Epidermal melanocyte (primary cell): ENCODE data around the gene LRRC34.

Experiments
- DNase-seq: peaks from one replicate; pipeline ENCODE4 v3.0.0; 2011; ENCODE audit warnings: low spot score; ENCODE audit not compliant: insufficient read length

Gene LRRC34

DNA sequence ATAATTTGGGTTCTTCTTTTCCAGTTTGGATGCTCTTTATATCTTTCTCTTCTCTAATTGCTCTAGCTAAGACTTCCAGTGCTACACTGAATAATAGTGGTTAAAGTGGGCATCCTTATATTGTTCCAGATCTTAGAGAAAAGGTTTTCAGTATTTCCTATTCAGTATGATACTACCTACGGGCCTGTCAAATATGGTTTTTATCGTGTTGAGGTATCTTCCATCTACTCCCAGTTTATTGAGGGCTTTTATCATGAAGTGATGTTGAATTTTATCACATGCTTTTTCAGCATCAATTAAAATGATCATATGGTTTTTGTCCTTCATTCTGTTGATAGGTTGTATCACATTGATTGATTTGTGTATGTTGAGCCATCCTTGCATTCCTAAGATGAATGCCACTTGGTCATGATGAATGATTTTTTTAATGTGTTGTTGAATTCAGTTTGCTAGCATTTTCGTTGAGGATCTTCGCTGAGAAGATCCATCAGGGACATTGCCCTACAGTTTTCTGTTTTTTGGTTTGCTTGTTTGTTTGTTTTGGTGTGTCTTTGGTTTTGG is 3.0 kb upstream of the LRRC34 start:
- DNase-seq = no peak

DNA sequence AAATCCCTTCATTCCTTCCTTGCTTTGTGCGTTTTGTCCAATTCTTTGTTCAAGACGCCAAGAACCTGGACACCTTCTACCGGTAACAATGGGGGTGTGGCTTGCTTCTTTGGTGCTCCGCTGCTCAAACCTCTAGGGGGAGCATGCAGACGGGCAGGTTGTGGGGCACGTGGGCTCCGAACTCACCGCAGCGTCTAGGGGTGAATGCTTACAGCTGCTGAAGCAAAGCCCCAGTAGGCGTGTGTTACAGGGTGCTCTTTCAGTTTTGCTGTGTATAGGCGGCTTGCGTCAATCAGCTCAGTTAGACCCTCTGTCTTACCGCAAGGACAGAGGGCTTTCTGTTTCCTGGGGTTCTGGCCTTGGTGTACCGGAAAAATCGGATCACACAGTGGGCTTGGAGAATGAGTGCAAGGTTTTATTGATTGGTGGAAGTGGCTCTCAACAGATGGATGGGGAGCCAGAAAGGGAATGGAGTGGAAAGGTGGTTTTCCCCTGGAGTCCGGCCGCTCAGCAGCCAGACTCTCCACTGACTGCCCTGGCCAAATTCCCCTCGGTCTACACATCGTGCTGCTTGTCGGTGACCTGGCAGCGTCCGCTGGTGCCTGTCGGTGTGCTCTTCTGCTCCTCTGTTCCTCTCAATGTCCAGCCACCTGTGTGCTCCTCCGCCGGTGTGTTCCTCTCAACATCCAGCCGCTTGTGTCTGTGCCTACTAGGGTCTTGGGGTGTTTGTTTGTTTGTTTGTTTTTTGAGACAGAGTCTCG is 1.2 kb upstream of the LRRC34 start:
- DNase-seq = no peak

DNA sequence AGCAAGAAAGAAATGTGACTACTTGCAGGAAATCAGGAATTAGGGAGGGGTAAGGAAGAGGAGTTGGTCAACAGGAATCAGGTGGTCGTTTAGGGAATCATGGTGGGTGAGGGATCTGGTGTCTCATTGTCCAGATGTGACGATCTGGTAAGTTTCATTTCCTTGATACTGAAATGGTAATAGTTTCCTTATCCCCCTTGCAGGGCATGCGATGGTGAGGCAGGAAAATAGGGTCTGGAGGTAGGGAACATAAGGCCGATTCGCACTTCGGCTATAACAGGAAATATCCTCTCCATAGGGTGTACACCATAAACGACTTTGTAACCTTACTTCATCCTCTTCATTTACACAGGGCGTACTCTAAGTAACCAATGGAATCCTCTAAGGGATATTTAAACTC is 574 bp upstream of the LRRC34 start:
- DNase-seq = no peak

DNA sequence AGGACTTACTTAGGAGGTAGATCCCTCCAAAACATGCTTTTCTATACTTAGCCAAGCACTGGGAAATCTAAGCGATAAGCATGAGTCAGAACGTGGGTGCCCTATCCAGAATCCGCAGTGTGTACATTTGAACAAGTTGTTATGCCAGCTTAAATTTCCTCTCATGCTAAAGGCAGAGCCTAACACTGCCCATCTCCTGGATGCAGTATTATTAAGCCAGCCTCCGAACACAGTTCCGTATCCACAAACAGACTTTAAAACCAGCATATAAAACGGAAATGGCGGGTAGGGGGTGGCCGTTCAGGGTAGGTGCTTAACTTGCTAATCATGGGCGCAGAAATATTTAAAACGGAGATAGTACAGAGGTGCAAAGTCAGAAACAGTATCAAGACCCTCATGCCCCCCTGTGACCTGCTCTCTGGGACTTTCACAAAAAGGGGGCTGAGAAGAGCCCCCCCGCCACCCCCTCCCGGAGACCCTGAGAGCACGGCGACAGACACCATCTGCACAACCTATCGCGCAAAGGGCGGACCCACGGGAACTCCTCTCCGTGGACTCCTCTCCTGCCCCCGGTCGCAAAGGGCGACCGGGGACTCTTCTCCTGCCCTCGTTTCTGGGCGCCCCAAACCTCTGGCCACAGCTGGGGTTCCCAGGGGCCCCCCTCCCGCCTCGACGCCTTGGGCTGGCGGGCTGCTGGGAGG is 923 bp downstream of the LRRC34 start:
- DNase-seq = no peak

DNA sequence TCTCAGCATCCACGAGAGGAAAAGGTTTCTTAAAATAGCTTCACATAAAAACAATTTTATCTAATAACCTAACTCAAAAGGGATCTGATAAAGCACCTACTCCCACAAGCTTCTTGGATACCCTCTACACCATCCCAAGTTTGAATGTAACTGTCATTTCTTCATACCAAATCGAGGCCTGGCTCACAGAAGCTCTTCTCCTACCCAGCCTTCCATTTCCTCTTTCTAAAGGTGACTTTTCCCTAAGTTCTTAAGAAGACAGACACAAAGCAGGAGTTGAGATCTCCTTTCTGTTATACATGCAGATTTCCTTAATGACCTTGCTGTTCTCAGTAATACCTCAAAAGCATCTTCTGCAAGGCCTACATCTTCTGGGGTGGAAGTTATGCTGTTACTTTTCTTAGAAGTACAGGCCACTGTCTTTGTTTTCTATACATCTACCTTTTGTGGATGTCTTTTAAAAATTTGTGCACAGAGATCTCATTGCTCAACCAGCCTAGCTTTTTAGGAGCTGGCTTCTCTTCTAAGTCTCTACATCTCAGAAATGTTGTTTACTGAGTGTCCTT is 3.4 kb downstream of the LRRC34 start:
- no peak for DNase-seq

DNA sequence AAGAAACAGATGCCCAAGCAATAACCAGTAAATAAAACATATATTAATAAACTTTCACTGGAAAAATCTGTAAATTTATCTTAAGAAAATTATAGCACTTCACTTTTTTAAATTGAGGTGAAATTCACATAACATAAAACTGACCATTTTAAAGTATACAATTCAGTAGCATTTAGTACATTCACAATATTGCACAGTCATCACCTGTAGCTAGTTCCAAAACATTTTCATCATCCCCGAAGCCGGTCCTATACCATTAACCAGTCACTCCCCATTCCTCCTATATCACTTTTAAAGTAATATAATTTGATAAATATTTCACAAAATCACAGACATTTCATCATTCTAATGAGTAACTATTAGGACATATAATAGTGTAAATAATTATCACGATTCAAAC is 8.0 kb downstream of the LRRC34 start:
- DNase-seq = no peak

DNA sequence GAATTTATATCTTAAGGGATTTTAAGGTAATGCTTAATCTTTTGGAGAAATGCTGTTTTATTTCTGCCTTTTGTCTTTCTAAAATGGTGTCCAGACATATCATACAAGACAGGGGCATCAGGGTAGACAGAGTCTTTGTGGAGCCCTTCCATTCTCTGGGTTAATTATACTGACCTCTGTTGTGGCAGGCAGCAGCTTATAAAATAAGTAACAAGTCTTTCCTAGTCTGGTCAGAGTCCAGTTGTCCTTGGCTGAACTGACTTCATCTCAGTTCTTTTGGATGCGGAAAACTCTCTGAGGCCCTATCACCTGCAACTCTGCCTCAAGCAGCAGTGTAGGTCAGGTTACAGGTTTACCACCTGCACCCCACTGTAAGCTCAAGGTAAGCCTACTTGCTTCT is 20.3 kb downstream of the LRRC34 start:
- no peak for DNase-seq

DNA sequence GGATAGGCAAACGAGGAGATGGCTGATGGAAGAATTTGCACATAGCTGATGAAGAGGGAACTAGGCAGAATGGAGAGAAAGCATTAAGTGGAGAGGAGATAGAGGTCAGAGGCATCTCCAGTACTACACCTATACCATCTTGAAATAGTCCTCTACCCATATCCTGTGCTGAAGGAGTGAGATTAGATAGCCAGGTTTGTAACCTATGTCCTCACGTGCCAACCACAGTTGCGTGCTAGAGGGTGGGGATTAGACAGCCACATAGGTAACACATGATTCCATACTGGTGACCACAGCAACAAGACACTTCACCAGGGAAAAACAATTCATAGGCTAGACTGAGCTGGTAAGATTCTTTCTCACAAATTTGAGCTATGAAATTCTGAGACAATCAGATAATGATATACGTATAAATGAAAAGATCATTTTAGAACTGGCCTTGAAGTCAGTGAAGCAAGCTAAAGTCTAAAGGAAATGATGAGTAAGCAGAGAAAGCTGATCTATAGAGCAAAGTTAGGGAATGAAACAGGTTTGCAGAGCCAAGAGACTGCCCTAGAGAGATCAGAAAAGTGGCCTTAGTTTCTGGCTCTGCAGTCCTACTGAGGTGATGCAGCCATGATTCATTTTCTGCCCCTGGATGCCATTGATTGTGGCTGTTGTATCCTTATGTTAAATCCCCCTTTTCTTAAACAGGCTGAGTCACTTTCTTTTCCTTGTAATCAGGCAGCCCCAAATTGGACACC is 21.8 kb downstream of the LRRC34 start:
- DNase-seq = no peak

DNA sequence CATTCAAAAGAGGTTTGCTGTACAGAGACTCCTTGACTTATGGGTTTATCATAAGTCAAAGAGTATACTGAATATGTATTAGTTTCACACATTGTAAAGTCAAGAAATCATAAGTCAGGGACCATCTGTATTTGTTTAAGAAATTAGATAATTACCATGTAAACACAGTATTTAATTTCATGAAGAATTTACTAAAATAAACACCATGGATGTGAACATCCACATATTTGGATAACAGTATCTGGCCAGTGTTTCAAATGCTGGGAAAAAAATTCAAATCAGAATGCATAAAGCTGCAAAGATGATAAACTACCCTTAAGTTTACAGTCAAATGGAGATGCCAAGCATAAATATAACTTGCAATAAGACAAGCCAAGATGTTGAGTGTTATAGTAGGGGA is 22.5 kb downstream of the LRRC34 start:
- DNase-seq = no peak

DNA sequence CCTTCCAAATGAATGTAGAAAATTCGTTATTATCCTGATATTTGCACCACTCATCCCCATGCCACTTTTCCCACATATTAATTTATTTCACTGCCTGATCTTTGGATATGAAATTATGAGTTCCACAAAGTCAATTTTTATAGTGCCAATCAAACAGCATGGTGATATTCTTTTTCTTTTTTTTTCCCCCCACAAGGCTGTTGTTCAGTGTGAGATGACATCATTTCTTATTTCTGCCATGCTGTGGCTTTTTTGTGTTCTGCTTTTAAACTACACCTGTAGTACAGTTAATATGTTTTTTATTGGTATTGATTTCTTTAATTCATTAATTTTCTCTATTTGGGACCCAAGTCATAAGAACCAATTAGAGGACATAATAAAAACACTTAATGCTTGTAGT is 24.9 kb downstream of the LRRC34 start:
- no peak for DNase-seq

DNA sequence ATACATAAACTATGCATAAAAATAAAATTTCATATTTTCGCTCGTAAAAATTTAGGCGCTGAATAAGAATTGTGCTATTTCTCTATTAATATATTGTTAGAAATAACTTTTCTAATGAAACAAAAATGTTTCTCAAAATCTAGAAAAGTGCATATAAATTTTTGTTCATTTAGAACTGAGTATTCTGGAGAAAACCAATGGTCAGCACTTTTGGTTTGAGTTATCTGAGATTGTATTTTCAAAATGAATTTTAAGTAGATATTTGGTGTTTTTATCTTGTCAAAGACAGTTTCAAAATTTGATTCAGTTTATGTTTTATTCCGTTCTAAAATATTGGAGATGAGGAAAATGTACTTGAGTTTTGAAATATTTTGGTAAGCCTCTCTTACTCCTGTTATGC is 25.6 kb downstream of the LRRC34 start:
- DNase-seq = no peak

DNA sequence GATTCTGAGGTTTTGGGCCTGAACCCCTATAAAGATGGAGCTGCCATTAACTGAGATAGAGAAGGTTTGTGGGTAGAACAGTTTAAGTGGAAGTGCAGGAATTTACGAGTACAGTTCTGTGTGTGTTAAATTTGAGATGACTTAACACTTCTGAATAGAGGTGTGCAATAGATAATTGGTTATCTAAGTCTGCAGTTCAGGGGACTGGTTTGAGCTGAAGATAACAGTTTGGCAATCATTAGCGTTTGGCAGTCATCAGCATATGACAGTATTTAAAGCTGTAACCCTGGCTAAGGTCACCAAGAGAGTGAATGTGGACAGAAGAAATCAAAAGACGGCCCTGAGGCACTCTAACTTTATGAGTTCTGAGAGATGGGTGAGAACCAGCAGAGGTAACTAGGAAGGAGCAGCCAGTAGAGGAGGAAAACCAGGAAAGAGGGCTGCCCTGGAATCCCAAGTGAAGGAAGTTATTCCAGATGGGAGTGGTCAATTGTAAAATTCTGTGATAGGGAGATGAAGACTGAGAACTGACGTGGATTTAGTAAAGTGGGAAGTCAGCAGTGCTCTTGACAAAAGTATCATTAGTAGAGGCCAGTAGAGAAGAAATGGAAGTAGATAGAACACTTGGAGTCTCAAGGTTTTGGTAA is 31.4 kb downstream of the LRRC34 start:
- no peak for DNase-seq

DNA sequence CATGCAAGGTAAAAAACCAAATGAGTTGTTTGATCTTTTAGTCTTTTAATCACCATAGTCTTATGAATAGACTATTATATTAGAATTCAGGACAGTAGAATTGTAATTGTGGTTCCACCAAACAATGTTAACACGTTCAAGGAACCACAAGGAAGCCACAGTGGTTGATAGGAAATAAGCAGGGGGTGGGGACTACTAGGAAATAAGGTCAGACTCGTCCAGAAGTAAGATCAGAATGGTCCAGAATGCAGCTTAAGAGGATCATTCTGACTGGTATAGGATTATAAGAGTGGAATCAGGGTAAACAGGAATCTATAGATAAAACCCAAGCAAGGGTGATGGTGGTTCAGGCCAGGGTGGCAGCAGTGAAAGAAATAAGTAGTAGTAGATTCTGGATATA is 32.0 kb downstream of the LRRC34 start:
- DNase-seq = no peak

DNA sequence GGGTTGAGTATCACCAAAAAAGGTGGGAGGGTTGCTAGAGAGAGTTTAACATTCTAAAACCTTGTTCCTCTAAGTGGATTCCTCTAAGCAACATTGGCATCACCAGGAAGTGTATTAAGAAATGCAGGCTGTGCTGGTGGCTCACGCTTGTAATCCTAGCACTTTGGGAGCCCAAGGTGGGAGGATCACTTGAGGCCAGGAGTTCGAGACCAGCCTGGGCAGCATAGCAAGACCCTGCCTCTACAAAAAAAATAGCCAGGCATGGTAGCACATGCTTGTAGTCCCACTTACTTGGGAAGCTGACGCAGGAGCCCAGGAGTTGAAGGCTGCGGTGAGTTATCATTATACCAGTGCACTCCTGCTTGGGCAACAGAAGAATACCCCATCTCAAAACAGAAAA is 34.9 kb downstream of the LRRC34 start:
- DNase-seq = no peak

DNA sequence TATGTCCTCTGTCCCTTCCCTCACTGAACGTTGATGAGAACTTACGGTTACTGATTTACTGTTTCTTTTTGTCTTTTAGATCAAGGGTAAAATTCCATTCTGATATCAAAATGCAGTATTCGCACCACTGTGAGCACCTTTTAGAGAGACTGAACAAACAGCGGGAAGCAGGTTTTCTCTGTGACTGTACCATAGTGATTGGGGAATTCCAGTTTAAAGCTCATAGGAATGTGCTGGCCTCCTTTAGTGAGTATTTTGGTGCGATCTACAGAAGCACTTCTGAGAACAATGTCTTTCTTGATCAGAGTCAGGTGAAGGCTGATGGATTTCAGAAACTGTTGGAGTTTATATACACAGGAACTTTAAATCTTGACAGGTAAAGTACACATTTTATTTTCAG is 38.5 kb downstream of the LRRC34 start:
- DNase-seq = no peak

DNA sequence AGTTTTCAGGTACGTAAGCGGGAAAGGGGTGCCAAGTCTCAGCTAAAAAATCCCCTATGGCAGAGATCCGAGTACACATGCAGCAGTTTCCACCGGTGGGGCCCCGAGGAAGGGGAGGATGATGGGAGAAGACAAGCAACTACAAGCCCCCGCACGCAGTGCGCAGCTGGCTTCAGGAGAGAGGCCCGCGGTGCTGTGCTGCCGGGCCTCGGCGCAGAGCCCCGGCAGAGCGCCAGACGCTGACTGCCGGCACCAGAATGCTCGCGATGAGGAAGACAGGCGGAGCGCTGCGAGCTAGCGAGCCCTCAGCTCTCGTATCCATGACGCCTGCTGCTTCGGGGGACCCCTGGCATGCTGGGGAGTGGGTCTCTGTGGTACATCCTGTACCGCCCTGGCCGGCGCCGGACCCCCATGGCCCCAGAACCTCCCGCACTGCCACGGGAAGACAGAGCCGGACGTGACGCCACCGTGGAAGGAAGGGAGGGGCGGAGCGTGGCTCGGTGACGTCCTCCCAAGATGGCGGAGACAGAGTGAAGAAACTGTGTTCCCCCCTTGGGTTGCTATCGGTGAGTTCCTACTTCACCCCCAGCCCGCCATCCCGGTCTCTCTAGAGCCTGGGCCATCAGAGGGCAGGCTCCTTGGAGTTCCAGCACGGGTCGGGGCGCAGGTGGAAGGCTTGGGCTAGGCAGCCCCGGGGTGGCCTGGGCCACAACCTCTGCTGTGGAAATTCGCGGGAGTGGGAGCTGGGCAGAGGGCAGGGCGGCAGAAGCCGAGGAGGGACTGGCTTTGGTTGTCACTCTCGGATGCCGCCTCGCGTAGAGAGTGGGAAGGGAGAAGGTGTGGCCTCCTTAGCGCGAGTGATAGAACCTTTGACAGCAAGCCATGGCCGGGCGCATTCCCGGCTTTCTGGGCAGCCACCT is 39.5 kb downstream of the LRRC34 start, which contains the start of gene MYNN:
MYNN (plus strand) TSS at position 500 of the 920 bp plus-strand sequence. CDS start 900 bp downstream, outside the sequence.
- peak; percentile 52 for DNase-seq

DNA sequence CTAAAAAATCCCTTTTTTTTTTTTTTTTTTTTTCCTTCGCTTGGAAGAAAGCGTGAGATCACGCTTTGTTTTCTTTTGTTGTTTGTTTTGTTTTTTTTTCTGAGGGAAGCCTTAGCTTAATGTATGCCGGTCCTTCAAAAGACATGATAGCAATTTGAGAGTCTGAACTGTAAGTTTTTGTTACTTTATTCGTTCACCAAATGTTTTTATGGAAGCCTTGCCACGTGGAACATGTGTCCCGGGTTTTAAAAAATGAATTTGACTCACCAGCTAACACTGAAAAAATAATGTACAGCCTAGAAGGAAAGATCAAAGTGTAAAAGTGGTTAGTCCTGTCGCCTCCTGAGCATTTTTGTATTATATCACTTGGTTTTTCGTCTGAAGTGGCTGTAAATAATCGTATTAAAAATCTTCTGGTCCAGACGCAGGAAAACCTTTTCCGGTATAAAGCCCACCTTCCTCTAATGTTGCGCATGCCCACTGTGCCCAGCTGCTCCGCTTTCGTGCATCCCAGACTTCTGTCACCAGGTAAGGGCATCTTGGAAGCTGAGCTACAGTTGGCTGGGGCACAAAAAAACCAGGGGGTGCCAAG is 40.3 kb downstream of the LRRC34 start:
- DNase-seq = no peak

DNA sequence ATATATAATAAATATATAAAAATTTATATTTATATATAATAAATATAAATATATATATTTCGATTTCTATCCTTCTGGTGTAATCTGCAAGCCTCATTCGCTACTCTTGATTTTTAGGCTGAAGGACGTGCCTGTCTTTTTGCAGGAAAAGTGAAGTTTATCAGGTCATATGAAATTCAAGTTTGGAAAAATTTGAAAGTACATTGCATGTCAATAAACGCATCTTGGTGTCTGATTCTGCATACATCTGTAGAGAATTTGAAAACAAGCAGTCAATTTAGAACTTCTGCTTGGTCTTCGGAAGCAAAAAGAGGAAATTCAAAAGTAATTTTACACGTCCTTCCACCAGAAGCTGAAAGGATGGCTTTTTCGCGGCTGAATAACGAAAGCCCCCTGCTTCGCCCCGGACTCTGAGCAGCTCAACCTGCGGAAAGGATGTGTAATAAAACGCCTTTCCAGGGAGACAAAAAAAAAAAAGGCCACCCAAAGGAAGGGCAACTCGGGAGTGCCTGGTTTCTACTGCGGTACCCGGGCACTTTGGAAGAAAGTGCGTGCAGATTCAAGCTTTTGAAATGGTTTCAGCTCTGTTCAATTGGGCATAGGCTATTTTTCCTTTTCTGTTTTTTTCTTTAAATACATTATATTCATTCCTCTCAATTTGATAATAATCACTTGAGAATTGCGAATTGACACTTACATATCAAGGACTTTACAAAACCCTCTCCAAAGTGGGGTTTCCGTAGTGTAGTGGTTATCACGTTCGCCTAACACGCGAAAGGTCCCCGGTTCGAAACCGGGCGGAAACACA is 41.0 kb downstream of the LRRC34 start:
- no peak for DNase-seq
